D721Med (cell line): ENCODE measurements around the gene KCNQ2.

ENCODE experiments used
- DNase-seq: peaks from one replicate; pipeline ENCODE4 v3.0.0; 2011; ENCODE audit warnings: low spot score; ENCODE audit not compliant: insufficient read length
- FAIRE-seq: peaks from 2 replicates; lab custom pipeline; 2011; peaks lifted over from hg19 to GRCh38; lab: Jason Lieb, UNC
- CTCF ChIP-seq: IDR thresholded peaks from 2 replicates; pipeline ENCODE4 v1.5.1; 2012; ENCODE audit warnings: mild to moderate bottlenecking, control low read depth; ENCODE audit not compliant: insufficient read depth; ENCODE audit errors: missing control alignments

Gene KCNQ2

GRCh38 chr20:63500902-63501817 lies 28.7 kb upstream of the KCNQ2 start:
- no peak for DNase-seq
- no peak for TF ChIP-seq CTCF
- no peak for FAIRE-seq

GRCh38 chr20:63500151-63500901 lies 27.9 kb upstream of the KCNQ2 start:
- TF ChIP-seq CTCF, result no peak
- no peak for FAIRE-seq
- DNase-seq, result no peak

GRCh38 chr20:63499338-63499969 lies 27.0 kb upstream of the KCNQ2 start:
- no peak for TF ChIP-seq CTCF
- FAIRE-seq (no peak), DNase-seq (no peak)

GRCh38 chr20:63498960-63499337 lies 26.5 kb upstream of the KCNQ2 start, which contains the start of gene EEF1A2:
EEF1A2 (minus strand) TSS chr20:63499083; CDS start chr20:63497763, 1,320 bp downstream.
- TF ChIP-seq CTCF, result peak; percentile 10
- DNase-seq (no peak), FAIRE-seq (no peak)

- FAIRE-seq (no peak), DNase-seq (no peak)
- TF ChIP-seq CTCF, result no peak
Measured at GRCh38 chr20:63497946-63498935, 25.8 kb upstream of the KCNQ2 start.
